LoVo (cell line): ENCODE measurements around the gene DACH1.
"Not testable (repeated sequence)": the region's sequence is repeated elsewhere in the genome, so short reads cannot be mapped to it uniquely, and the experiment has no call there.

Experiments used
- DNase-seq: peaks from one replicate; pipeline ENCODE4 v3.0.0-alpha.2; 2016; ENCODE audit warnings: low spot score

The DACH1 gene

DNA sequence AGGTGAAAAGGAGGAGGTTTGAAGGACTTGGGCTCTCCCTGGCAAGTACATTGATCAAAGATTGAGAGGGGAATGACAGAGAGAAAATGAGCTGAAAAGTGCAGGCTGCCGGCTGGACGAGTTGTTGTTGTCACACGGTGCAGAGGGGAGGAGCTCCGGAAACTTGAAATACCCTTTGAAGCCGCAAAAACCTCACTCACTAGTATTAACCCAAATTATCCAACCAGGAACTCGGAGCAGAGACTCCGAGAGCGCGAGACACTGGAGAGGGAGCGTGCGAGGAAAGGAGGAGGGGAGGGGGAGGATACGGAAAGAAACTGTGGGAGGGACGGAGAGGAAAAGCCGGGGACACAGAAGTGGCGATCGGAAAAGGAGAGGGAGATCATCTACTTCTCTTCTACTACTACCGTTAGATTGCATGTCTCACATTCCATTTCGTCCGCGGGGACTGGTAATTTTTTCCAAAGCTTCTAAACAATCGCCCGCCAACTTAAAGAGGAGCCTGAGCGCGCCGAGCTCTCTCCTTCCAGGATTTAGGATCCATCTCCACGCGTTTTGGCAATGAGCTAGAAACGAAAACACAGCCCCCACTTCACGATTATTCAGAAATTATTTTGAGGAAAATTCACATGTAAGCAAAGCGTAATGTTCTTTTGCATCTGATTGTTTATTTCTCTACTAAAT is at the start of gene DACH1:
Gene DACH1, minus strand, starts transcription at position 74 of the 684 bp plus-strand sequence.
- peak; percentile 12 for DNase-seq

- DNase-seq, result no peak
These were observed 46.7 kb upstream of the DACH1 start for GRCh38 chr13:71913717-71914116.

DNA sequence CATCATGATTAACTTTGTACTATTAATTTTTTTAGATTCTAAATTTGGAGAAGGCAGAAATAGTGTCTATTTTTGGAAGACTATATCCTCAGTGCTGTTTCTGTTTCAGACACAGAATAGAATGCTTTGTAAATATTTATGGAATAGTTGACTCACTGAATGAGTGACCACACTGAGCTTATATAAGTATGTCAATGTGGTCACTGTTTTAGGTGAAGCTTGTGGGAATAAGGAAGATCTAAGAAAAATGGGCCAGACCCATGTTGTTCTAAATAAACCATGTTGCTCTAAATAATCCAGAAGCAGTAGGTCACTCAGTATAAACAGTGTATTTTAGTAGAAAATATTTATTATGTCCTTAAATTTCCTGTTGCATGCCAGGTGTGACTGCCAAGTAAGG is 45.5 kb upstream of the DACH1 start:
- DNase-seq, result no peak

- DNase-seq, result no peak
These were observed 39.4 kb upstream of the DACH1 start for GRCh38 chr13:71906448-71906847.

- no peak for DNase-seq
These were observed 35.7 kb upstream of the DACH1 start for GRCh38 chr13:71902676-71903075.

GRCh38 chr13:71893506-71893905 is 26.5 kb upstream of the DACH1 start:
- not testable (repeated sequence) for DNase-seq

GRCh38 chr13:71886880-71887279 is 19.9 kb upstream of the DACH1 start:
- DNase-seq, result no peak

DNA sequence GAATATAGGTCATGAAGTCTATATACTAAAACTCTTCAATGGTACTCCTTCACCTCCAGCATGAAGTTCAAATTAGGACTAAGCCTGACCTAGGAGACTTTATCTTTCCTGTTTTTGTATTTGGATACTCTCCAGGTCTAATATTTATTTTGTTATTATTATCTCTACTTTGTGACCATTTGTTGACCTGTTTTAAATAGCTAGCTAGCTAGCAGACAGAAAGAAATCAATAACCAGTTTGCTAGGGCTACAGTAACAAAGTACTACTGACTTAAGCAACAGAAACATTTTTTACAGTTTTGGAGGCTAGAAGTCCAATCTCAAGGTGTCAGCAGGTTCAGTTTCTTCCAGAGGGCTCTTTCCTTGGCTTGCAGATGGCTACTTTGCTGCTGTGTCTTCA is 15.1 kb upstream of the DACH1 start:
- no peak for DNase-seq

GRCh38 chr13:71880753-71881541 is 13.9 kb upstream of the DACH1 start:
- DNase-seq, result no peak

GRCh38 chr13:71879808-71880344 is 12.9 kb upstream of the DACH1 start:
- no peak for DNase-seq

- peak; percentile 32 for DNase-seq
These were observed 12.1 kb upstream of the DACH1 start for GRCh38 chr13:71879129-71879535.

DNA sequence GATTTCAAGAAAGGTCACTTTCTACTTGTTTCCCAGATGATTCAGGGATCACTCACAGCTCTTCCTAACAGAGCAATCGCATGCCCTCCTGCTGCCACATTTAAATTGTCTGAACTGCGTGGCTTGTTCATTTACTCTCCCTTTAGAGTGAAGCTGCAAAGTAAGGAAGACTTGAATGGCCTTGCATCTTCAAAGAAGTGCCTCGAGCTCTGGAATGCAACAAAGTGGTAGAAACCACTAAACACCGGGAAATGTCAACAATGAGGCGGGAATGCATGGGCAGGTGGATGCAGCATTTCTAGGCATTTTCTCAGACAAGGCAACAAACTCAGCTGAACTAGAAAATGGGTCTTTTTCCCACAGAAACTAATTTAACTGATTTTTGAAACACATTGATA is 10.3 kb upstream of the DACH1 start:
- DNase-seq, result no peak

DNA sequence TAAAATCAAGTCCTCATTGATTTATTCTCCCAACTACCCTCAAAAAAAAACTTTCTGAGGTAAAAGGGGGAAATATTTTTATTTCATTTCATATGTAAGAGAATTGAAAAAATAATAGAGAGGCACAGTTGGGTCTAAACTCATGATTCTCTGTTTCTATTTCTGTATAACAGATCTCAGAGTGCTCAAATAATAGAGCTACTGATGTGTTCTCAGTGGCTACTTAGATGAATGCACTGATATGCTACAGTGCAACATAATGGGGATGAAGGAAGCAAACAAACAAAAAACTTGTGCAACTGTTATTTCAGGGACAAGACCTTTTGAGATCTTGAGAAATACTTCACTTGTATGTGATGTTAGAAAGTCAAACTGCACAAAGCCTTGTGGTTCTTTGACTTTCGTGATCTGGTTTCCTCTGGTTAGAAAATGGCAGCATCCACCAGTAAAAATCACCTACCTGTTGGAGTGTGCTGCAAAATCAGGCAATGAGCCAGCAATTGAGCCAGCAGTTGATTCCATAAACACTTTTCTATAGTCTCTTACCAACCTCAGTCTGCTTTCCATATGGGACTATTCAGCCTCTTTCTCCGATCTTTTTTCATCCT is 9.7 kb upstream of the DACH1 start:
- no peak for DNase-seq

GRCh38 chr13:71875823-71876222 is 8.8 kb upstream of the DACH1 start:
- DNase-seq, result no peak

DNA sequence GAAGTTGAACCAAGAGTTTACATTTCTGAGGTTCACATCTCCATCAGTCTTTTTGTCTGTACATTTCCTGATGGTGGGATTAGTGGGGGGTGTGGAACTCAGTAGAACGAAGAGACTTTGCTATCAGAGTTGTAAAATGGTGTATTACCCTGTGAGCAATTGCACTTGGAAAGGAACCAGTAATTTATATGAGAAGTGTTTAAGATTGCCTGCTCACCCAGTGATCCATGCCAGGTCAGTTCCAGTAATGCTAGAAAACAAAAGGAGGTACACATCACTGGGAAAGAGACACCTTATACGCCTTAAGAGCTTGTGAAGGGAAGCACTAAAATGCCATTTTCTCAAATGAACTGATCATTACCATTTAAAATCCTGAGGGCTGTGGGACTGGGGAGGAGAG is 7.5 kb upstream of the DACH1 start:
- DNase-seq, result no peak

GRCh38 chr13:71873418-71874247 is 6.6 kb upstream of the DACH1 start:
- DNase-seq, result no peak

DNA sequence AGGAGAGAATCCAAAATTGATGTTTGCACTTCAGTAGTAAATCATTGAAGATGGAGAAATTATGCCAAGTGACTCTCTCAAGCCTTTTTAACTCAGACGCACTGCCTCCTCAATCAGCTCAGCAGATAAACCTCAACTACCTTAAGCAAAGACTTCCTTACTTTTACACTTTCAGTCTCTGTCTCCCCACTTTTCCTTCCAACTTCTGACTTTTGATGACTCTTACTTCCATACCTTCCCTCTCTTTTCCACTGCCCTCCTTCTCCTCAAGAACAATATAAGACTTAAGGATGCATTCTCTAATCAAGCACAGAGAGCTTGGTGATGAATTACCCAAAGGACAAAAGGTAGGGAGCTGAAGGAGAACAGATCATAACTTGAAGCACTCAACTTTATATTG is 4.8 kb upstream of the DACH1 start:
- no peak for DNase-seq

GRCh38 chr13:71871176-71871754 is 4.3 kb upstream of the DACH1 start:
- no peak for DNase-seq

DNA sequence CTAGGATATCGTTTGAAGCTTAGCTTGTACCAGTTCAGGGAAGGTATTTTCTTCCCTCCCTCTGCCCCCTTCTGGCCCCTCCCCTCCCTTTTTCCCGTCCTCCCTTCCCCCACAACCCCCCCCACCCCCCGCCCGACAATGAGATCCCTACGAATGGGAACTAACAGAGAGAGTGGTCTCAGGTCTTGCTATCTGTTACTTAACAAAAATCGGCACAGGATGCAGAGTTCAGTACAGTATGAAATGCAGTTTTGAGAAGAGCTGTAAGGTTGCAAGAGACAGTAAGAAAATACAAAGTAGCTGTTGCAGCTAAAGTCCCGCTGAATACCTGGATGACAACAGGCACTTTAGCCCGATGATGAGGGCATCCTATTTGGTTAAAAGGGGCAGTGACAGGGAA is 3.1 kb upstream of the DACH1 start:
- no peak for DNase-seq

GRCh38 chr13:71869274-71869673 is 2.3 kb upstream of the DACH1 start:
- DNase-seq, result no peak

- DNase-seq, result no peak
These were observed 471 bp downstream of the DACH1 start for GRCh38 chr13:71866335-71867130.
